Stimulated activated CD8-positive, alpha-beta memory T cell treated with anti-CD3 and anti-CD28 coated beads, Interleukin-15, amount 100 ng/mL, for 4 hours (primary cell): ENCODE results near the gene SOX1.
A peak's percentile ranks its signal among the peaks of the same experiment; 100 is the strongest.

Experiments used
- DNase-seq, 2 donors: peaks; one replicate each; pipeline ENCODE4 v3.0.0-alpha.2; 2020; ENCODE audit warnings: low read depth in 2 of 2

Gene SOX1

DNA sequence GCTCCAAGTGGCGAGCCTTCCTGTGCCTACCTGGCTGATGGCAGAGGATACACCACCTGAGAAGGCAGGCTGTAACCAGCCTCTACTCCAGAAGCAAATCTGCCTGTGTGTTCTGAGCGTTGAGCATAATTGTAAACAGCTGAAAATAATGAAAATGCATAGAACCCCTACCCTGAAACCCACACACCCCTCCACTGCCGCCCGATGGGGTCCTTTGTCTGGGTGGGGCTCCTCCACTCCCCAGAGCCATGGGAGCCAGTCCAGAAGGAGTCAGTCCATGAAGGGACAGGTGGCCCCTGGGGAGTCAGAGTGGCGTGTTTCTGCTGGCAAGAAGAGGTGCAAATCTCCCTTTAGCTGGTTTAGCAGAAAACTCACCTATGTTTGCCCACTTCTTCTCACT is 8.0 kb upstream of the SOX1 start:
- DNase-seq = no peak

GRCh38 chr13:112059457-112060281 is 7.3 kb upstream of the SOX1 start:
- no peak for DNase-seq

DNA sequence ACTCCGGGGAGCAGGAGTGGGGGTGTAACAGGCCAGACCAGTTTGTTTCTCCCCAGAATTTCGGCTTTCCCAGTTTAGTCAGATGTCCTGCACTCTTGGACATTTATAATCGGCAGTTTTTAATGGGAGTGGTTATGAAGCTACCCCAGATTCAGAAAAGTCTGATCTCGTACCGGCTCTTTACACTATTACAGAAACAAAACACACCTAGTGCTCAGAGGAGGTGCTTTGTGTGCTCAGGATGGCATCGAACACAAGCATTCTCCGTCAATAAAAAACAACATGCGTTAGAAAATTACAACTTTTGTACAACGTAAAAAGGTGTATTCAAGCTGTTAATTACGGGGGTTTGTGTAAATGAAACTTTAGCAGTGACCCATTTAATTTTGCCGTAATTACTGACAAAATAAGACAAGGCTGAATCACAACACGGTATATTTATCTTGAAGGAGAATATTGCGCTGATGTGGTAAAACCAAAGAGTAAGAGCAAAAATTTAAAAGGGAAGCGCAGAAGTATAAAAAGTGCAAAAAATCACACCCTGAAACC is 6.6 kb upstream of the SOX1 start:
- DNase-seq = no peak

- DNase-seq = no peak
Observed at GRCh38 chr13:112060899-112061366, 6.0 kb upstream of the SOX1 start.

GRCh38 chr13:112061367-112062061 is 5.4 kb upstream of the SOX1 start:
- DNase-seq = no peak

DNA sequence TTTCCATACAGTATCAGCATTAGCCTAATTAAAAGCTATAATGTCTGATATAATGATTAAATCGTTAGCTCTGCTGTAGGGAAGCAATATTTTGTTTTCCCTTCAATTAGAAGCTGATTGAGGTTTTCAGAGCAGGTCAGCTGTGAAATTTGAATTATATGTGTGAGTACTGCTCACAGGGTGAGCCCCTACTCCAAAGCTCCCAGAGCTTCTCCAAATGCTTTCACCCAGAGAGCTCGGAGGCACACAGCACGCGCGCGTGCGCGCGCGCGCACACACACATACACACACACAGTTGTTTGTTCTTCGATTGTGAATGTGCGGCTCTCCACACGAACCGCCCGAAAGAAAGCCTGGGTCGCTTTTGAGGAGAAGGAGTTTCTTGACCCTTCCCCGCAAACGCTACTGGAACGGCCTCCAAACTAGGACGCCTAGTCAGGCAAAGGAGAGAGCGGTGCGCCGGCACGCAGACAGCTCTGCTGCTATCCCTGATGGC is 4.8 kb upstream of the SOX1 start:
- DNase-seq = no peak

DNA sequence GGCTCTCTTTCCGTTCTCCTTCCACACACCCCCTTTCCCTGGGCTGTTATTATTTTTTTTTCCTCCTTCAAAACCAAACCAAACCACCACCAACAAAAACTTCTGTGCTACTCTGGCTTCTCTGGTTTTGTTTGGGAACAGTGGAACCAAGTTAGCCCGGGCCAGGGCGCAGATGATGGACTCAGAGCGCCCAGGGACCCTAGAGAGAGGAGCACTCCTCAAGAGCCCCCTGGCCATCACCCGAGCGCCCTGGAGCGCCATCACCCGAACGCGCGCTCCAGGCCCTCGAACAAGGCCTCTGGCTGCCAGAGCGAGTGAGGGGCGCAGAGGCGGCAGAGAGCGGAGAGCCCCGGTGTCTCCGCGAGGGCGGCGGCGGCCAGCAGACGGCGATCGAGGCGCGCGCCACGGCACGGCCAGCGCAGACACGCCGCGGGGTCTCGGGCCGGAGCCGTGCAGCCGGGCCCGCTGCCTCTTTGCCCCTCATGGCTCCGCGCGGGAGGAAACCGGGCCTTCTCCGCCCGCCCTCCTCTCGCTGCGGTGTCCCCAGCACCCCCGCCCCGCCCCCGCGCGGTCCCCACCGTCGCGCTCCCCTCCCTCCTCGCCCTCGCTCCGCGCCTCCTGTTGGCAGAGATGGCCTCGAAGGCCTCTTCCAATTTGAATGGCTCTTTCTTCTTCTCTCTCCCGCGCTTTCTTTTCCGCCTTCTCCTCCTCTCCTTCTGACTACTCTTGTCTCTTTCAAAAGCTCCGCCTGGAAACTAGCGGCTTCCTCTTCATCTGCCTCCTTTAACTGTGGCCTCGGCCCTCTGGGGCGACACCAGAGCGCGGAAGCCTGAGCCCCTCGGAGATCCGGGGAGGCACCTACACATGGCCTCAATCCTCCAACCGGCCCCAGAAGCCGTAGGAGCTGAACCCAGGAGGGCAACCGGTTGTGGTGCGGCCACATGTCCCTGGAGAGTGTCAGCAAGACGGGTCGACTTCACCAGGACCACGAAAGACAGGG is 4.1 kb upstream of the SOX1 start:
- DNase-seq = no peak

DNA sequence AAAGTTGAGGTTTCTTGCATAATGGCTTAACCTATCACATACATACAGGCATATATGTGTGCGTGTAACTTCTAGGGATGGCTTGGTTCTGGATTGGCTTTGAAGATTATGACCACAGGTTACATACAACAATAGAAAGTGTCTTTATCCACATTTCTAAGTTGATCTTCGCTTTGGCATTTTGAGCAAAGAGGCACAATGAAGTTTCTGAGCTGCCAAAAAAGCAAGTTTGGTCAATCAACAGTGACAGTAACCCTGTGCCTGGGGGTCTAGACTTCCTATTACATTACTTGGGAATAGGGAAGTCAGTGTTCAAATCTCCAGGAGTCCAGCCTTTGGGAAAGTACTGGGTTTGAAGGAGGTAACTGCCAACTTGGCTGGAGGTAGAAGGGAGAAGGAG is 3.1 kb upstream of the SOX1 start:
- no peak for DNase-seq

DNA sequence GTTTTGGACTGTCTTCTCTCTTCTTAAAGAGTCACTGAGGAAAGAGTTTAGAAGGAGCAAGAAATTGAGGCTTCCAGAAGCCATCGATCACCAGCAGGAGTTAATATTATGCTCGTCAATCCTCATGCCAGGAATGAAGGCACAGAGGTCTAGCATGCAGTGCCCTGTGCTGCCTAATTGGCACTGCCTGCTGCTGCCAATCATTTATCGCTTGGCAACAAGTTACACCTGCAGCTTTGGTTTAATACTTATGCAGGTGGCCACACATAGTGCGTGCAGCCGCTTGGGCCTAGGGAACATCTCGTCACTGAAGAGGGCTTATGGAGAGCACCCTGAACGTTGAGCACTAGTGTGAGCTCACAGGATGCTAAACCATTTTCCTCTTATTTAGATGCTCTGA is 2.7 kb upstream of the SOX1 start:
- DNase-seq = no peak

GRCh38 chr13:112065521-112065866 is 1.5 kb upstream of the SOX1 start:
- DNase-seq = no peak

- DNase-seq = no peak
Observed at GRCh38 chr13:112065867-112066623, 904 bp upstream of the SOX1 start.

GRCh38 chr13:112066624-112067004 is 335 bp upstream of the SOX1 start:
- DNase-seq = peak; percentile 19 to 29

GRCh38 chr13:112067871-112068539 is 1.1 kb downstream of the SOX1 start:
- DNase-seq = no peak

- no peak for DNase-seq
Observed at GRCh38 chr13:112068540-112069060, 1.7 kb downstream of the SOX1 start.

DNA sequence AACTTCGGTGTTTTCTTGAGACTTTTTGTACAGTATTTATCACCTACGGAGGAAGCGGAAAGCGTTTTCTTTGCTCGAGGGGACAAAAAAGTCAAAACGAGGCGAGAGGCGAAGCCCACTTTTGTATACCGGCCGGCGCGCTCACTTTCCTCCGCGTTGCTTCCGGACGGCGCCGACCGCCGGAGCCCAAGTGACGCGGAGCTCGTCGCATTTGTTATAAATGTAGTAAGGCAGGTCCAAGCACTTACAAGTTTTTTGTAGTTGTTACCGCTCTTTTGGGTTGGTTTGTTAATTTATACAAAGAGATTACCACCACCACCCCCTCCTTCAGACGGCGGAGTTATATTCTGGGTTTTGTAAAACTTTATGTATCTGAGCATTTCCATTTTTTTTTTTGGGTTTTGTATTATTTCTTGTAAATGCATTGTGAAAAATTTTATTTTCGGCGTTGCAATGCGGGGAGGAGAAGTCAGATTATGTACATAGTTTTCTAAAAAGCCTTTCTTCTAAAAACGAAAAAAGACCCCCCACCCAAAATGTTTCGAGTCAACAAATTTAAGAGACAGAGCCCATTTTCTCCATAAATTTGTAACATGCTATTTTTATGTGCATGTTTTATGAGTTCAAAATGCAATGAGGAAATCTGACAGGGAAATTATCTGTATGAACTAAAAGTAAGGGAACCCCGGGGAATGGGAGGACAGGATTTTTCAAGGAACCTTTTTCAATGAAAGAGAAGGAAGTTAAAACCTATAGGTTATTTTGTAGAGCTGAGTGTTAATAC is 2.3 kb downstream of the SOX1 start:
- DNase-seq = no peak

- no peak for DNase-seq
Observed at GRCh38 chr13:112069845-112070251, 2.9 kb downstream of the SOX1 start.

DNA sequence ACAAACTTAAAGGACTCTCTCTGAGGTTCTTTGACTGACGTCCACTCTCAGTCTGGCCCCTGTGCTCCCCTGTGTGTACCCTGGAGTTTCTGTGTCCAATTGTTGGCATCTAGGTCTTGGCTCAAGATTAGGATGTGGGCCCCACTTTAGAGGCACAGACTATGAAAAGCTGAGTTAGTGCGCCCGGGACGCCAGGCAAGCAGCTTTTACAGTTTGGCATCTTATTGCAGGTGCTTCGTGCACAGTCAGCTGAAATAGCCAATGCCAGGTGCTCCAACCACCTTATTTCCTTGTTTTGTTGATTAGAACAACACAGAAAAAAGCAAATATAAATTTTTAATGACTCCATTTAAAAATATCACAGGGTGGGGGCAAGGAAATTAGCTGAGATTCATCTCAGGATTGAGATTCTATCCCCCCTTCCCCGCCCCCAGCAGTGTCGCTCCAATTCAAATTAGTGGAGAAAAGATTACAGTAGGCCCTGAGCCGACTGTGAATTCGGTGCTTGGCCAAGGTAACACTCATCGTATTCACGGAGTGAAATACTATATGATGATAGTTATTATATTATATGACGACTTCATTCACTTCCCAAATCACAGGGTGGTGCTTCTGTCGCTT is 4.3 kb downstream of the SOX1 start:
- DNase-seq = no peak

GRCh38 chr13:112071723-112072533 is 5.0 kb downstream of the SOX1 start:
- DNase-seq = no peak
